ENCODE data around the gene TTLL11. TPM values are rescaled to one million over a fixed set of nuclear protein-coding genes. Genes with fewer than 3 reads are reported as not detected.

Gene TTLL11
- polyA plus RNA-seq, 1 donor (not counting 4 experiments of a cell fraction or from before 2014, with no cell fraction given), result 8.0 TPM

- Histone ChIP-seq H3K79me2 (ENCODE audit: control insufficient read depth, insufficient read depth, low read length) (no peaks in the 10 kb centered on the region), H3K9ac (ENCODE audit: control insufficient read depth, extremely low read depth, insufficient read depth, low read length) (no peak overlapping the region), H3K27ac (ENCODE audit: control insufficient read depth, insufficient read depth, low read length) (no peak overlapping the region), H3K4me2 (ENCODE audit: control insufficient read depth, extremely low read depth, insufficient read depth, low read depth, low read length) (no peak overlapping the region), H4K20me1 (ENCODE audit: control insufficient read depth, extremely low read depth, insufficient read depth, low read length) (no peaks in the 10 kb centered on the region), H3K27me3 (ENCODE audit: control insufficient read depth, extremely low read depth, insufficient read depth, low read length) (no peaks in the 10 kb centered on the region), H3K4me3 (ENCODE audit: control insufficient read depth in 2 of 3, extremely low read depth in 1 of 3, insufficient read depth in 2 of 3, low read depth in 1 of 3, low read length in 3 of 3) (no peak overlapping the region), H3K9me3 (ENCODE audit: control insufficient read depth, low read depth, low read length) (no peaks in the 10 kb centered on the region), H3K4me1 (ENCODE audit: control insufficient read depth, extremely low read depth, insufficient read depth, low read length) (no peaks in the 10 kb centered on the region), H3K36me3 (ENCODE audit: control insufficient read depth in 2 of 2, extremely low read depth in 1 of 2, insufficient read depth in 2 of 2, low read length in 2 of 2) (peaks cover 0 to 3% of the 10 kb centered on the region in 2 experiments), H2AFZ (ENCODE audit: control insufficient read depth, low read length) (no peak overlapping the region), H3K9me1 (ENCODE audit: control insufficient read depth, extremely low read depth, insufficient read depth, low read length) (no peaks in the 10 kb centered on the region)
- FAIRE-seq (no peak), DNase-seq (ENCODE audit: low read depth, low spot score) (no peak)
- TF ChIP-seq EZH2 (IDR thresholded peaks at IDR 0.05; ENCODE audit: low read length) (no peak), CTCF (optimal IDR thresholded peaks at IDR 0.05 in 1 of 3, IDR thresholded peaks at IDR 0.05 in 1 of 3, conservative IDR thresholded peaks at IDR 0.05 in 1 of 3; ENCODE audit: extremely low read depth in 1 of 3, insufficient read depth in 2 of 3, low read length in 3 of 3) (no peak)
- dilution Hi-C loops (cut with MboI; ENCODE audit: extremely low pct_ligation_motif_present, low sequenced_read_pairs), result no loop called here
These were observed 102.4 kb downstream of the TTLL11 start for GRCh38 chr9:121990600-121991306.

- Histone ChIP-seq H3K4me1 (ENCODE audit: control insufficient read depth, extremely low read depth, insufficient read depth, low read length) (no peaks in the 10 kb centered on the region), H3K9me1 (ENCODE audit: control insufficient read depth, extremely low read depth, insufficient read depth, low read length) (no peaks in the 10 kb centered on the region), H2AFZ (ENCODE audit: control insufficient read depth, low read length) (no peak overlapping the region), H3K4me3 (ENCODE audit: control insufficient read depth in 2 of 3, extremely low read depth in 1 of 3, insufficient read depth in 2 of 3, low read depth in 1 of 3, low read length in 3 of 3) (no peak overlapping the region), H3K27ac (ENCODE audit: control insufficient read depth, insufficient read depth, low read length) (no peak overlapping the region), H4K20me1 (ENCODE audit: control insufficient read depth, extremely low read depth, insufficient read depth, low read length) (no peaks in the 10 kb centered on the region), H3K79me2 (ENCODE audit: control insufficient read depth, insufficient read depth, low read length) (no peaks in the 10 kb centered on the region), H3K9me3 (ENCODE audit: control insufficient read depth, low read depth, low read length) (no peaks in the 10 kb centered on the region), H3K27me3 (ENCODE audit: control insufficient read depth, extremely low read depth, insufficient read depth, low read length) (no peaks in the 10 kb centered on the region), H3K4me2 (ENCODE audit: control insufficient read depth, extremely low read depth, insufficient read depth, low read depth, low read length) (no peak overlapping the region), H3K9ac (ENCODE audit: control insufficient read depth, extremely low read depth, insufficient read depth, low read length) (no peak overlapping the region), H3K36me3 (ENCODE audit: control insufficient read depth in 2 of 2, extremely low read depth in 1 of 2, insufficient read depth in 2 of 2, low read length in 2 of 2) (peaks cover 0 to 3% of the 10 kb centered on the region in 2 experiments)
- FAIRE-seq (no peak), DNase-seq (ENCODE audit: low read depth, low spot score) (no peak)
- dilution Hi-C loops (cut with MboI; ENCODE audit: extremely low pct_ligation_motif_present, low sequenced_read_pairs), result no loop called here
- peak in 2 of 3 experiments; percentile 2 to 60 for TF ChIP-seq CTCF (optimal IDR thresholded peaks at IDR 0.05 in 1 of 3, IDR thresholded peaks at IDR 0.05 in 1 of 3, conservative IDR thresholded peaks at IDR 0.05 in 1 of 3; ENCODE audit: extremely low read depth in 1 of 3, insufficient read depth in 2 of 3, low read length in 3 of 3)
- no peak for TF ChIP-seq EZH2 (IDR thresholded peaks at IDR 0.05; ENCODE audit: low read length)
These were observed 104.1 kb downstream of the TTLL11 start for GRCh38 chr9:121989010-121989409.

Measured in keratinocyte (primary cell).